ENCODE measurements around the gene TMBIM6. TPM values are rescaled to one million over a fixed set of nuclear protein-coding genes. Genes with fewer than 3 reads are reported as not detected.

Gene TMBIM6
- polyA plus RNA-seq, 3 donors = 315 to 1,453 (median 1,396) TPM

- TF ChIP-seq CTCF (IDR thresholded peaks at IDR 0.05) = no peak
- H3K4me1 Mint-ChIP-seq = peaks cover 2% of the 10 kb centered on the region
- over 99% methylated on average over 10 of the region's 10 CpGs for WGBS (ENCODE audit: insufficient coverage)
- peak overlapping the region in 1 of 7 donors; percentile 87 for H3K27ac Mint-ChIP-seq
- no peaks in the 10 kb centered on the region for H3K9me3 ChIP-seq (replicated peaks in 1 of 2; ENCODE audit: control insufficient read depth in 1 of 2, insufficient read depth in 1 of 2, low read length in 2 of 2)
- H2AFZ ChIP-seq (ENCODE audit: insufficient read depth, low read depth, low read length, poor library complexity, severe bottlenecking) = no peak overlapping the region
- H3K4me3 Mint-ChIP-seq = no peak overlapping the region
- no peaks in the 10 kb centered on the region for H3K27me3 Mint-ChIP-seq (ENCODE audit: low read depth in 3 of 3)
- H3K4me2 ChIP-seq (replicated peaks; ENCODE audit: extremely low read depth, low read length, poor library complexity, severe bottlenecking) = no peak overlapping the region
- H3K36me3 Mint-ChIP-seq = peaks cover 75 to 84% of the 10 kb centered on the region in 2 donors
- peaks cover 74% of the 10 kb centered on the region for H4K20me1 ChIP-seq (ENCODE audit: insufficient read depth, low read length)
- peaks cover 22% of the 10 kb centered on the region for H3K79me2 ChIP-seq (ENCODE audit: insufficient read depth, low read length)
- no peaks in the 10 kb centered on the region for H3K4me1 ChIP-seq (ENCODE audit: control insufficient read depth in 1 of 2, insufficient read depth in 2 of 2, low read length in 2 of 2)
- peaks cover 69 to 89% of the 10 kb centered on the region in 2 donors for H3K36me3 ChIP-seq (replicated peaks in 1 of 2; ENCODE audit: control insufficient read depth in 1 of 2, insufficient read depth in 2 of 2, low read length in 2 of 2)
- intact Hi-C loops (cut with micrococcal nuclease) = no loop called here
- H3K9me3 Mint-ChIP-seq = no peaks in the 10 kb centered on the region
- no peak overlapping the region for H3K27ac ChIP-seq (ENCODE audit: low read depth in 1 of 2, low read length in 2 of 2)
- no peak overlapping the region for H3K4me3 ChIP-seq (replicated peaks in 1 of 3; ENCODE audit: low read depth in 2 of 3, low read length in 3 of 3)
- no peaks in the 10 kb centered on the region for H3K27me3 ChIP-seq (ENCODE audit: control insufficient read depth in 2 of 2, insufficient read depth in 2 of 2, low read length in 2 of 2)
- DNase-seq = no peak
- H3K9ac ChIP-seq (ENCODE audit: insufficient read depth, low read length, poor library complexity, severe bottlenecking) = no peak overlapping the region
Measured at GRCh38 chr12:49804821-49805220, 63.5 kb downstream of the TMBIM6 start.

- Histone ChIP-seq H3K4me2 (replicated peaks; ENCODE audit: extremely low read depth, low read length, poor library complexity, severe bottlenecking) (no peak overlapping the region), H2AFZ (ENCODE audit: insufficient read depth, low read depth, low read length, poor library complexity, severe bottlenecking) (no peak overlapping the region), H3K27ac (ENCODE audit: low read depth in 1 of 2, low read length in 2 of 2) (no peak overlapping the region), H4K20me1 (ENCODE audit: insufficient read depth, low read length) (peaks cover 80% of the 10 kb centered on the region), H3K79me2 (ENCODE audit: insufficient read depth, low read length) (peaks cover 27% of the 10 kb centered on the region), H3K27me3 (ENCODE audit: control insufficient read depth in 2 of 2, insufficient read depth in 2 of 2, low read length in 2 of 2) (no peaks in the 10 kb centered on the region), H3K4me1 (ENCODE audit: control insufficient read depth in 1 of 2, insufficient read depth in 2 of 2, low read length in 2 of 2) (peaks cover 0 to 3% of the 10 kb centered on the region in 2 donors), H3K9ac (ENCODE audit: insufficient read depth, low read length, poor library complexity, severe bottlenecking) (no peak overlapping the region), H3K4me3 (replicated peaks in 1 of 3; ENCODE audit: low read depth in 2 of 3, low read length in 3 of 3) (no peak overlapping the region), H3K9me3 (replicated peaks in 1 of 2; ENCODE audit: control insufficient read depth in 1 of 2, insufficient read depth in 1 of 2, low read length in 2 of 2) (no peaks in the 10 kb centered on the region), H3K36me3 (replicated peaks in 1 of 2; ENCODE audit: control insufficient read depth in 1 of 2, insufficient read depth in 2 of 2, low read length in 2 of 2) (peaks cover 65 to 84% of the 10 kb centered on the region in 2 donors)
- peaks cover 6% of the 10 kb centered on the region for H3K4me1 Mint-ChIP-seq
- no peak overlapping the region for H3K4me3 Mint-ChIP-seq
- no peaks in the 10 kb centered on the region for H3K9me3 Mint-ChIP-seq
- no peak for TF ChIP-seq CTCF (IDR thresholded peaks at IDR 0.05)
- H3K27me3 Mint-ChIP-seq (ENCODE audit: low read depth in 3 of 3) = no peaks in the 10 kb centered on the region
- no CpG with 5 or more reads among the region's 5 CpGs for WGBS (ENCODE audit: insufficient coverage)
- peaks cover 69 to 78% of the 10 kb centered on the region in 2 donors for H3K36me3 Mint-ChIP-seq
- peak overlapping the region in 1 of 7 donors; percentile 50 for H3K27ac Mint-ChIP-seq
- DNase-seq = no peak
- intact Hi-C loops (cut with micrococcal nuclease) = no loop called here
Measured at GRCh38 chr12:49805409-49805808, 64.1 kb downstream of the TMBIM6 start.

All from CD14-positive monocyte (primary cell).